Measurements from ENCODE around the gene NFATC2IP.

DNA sequence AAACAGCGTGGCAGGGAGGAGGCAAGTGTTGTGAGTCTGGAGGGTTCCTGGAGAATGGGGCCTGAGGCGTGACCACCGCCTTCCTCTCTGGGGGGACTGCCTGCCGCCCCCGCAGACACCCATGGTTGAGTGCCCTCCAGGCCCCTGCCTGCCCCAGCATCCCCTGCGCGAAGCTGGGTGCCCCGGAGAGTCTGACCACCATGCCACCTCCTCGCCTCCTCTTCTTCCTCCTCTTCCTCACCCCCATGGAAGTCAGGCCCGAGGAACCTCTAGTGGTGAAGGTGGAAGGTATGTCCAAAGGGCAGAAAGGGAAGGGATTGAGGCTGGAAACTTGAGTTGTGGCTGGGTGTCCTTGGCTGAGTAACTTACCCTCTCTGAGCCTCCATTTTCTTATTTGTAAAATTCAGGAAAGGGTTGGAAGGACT is 18.9 kb upstream of the NFATC2IP start, which contains the start of gene CD19:
- TF ChIP-seq CEBPB (IDR thresholded peaks at IDR 0.05): no peak
- TF ChIP-seq, protein P1, sequence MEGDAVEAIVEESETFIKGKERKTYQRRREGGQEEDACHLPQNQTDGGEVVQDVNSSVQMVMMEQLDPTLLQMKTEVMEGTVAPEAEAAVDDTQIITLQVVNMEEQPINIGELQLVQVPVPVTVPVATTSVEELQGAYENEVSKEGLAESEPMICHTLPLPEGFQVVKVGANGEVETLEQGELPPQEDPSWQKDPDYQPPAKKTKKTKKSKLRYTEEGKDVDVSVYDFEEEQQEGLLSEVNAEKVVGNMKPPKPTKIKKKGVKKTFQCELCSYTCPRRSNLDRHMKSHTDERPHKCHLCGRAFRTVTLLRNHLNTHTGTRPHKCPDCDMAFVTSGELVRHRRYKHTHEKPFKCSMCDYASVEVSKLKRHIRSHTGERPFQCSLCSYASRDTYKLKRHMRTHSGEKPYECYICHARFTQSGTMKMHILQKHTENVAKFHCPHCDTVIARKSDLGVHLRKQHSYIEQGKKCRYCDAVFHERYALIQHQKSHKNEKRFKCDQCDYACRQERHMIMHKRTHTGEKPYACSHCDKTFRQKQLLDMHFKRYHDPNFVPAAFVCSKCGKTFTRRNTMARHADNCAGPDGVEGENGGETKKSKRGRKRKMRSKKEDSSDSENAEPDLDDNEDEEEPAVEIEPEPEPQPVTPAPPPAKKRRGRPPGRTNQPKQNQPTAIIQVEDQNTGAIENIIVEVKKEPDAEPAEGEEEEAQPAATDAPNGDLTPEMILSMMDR (IDR thresholded peaks at IDR 0.05): no peak
- no peak for TF ChIP-seq PHF8 (IDR thresholded peaks at IDR 0.05; ENCODE audit: borderline replicate concordance, low read depth)
- TF ChIP-seq KDM1A (IDR thresholded peaks at IDR 0.05; ENCODE audit: low read depth): no peak
- no peak for TF ChIP-seq HOXA7 (CRISPR knock-in tag; IDR thresholded peaks at IDR 0.05)
- no peak for TF ChIP-seq POLR2A (IDR thresholded peaks at IDR 0.05; ENCODE audit: low read length)
- TF ChIP-seq HOXB5 (CRISPR knock-in tag; IDR thresholded peaks at IDR 0.05): no peak
- no peak for TF ChIP-seq ZFP36 (IDR thresholded peaks at IDR 0.05; ENCODE audit: borderline replicate concordance, partially characterized antibody)
- TF ChIP-seq ESRRA (IDR thresholded peaks at IDR 0.05; ENCODE audit: borderline replicate concordance, low read length): no peak
- TF ChIP-seq, protein P2, sequence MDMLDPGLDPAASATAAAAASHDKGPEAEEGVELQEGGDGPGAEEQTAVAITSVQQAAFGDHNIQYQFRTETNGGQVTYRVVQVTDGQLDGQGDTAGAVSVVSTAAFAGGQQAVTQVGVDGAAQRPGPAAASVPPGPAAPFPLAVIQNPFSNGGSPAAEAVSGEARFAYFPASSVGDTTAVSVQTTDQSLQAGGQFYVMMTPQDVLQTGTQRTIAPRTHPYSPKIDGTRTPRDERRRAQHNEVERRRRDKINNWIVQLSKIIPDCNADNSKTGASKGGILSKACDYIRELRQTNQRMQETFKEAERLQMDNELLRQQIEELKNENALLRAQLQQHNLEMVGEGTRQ (IDR thresholded peaks at IDR 0.05): no peak
- no peak for TF ChIP-seq FOSL2 (IDR thresholded peaks at IDR 0.05)
- TF ChIP-seq FOSL2 (CRISPR knock-in tag; IDR thresholded peaks at IDR 0.05): no peak
- no peak for TF ChIP-seq POLR2AphosphoS2 (conservative IDR thresholded peaks at IDR 0.05; ENCODE audit: low read length)
- TF ChIP-seq, protein P3, sequence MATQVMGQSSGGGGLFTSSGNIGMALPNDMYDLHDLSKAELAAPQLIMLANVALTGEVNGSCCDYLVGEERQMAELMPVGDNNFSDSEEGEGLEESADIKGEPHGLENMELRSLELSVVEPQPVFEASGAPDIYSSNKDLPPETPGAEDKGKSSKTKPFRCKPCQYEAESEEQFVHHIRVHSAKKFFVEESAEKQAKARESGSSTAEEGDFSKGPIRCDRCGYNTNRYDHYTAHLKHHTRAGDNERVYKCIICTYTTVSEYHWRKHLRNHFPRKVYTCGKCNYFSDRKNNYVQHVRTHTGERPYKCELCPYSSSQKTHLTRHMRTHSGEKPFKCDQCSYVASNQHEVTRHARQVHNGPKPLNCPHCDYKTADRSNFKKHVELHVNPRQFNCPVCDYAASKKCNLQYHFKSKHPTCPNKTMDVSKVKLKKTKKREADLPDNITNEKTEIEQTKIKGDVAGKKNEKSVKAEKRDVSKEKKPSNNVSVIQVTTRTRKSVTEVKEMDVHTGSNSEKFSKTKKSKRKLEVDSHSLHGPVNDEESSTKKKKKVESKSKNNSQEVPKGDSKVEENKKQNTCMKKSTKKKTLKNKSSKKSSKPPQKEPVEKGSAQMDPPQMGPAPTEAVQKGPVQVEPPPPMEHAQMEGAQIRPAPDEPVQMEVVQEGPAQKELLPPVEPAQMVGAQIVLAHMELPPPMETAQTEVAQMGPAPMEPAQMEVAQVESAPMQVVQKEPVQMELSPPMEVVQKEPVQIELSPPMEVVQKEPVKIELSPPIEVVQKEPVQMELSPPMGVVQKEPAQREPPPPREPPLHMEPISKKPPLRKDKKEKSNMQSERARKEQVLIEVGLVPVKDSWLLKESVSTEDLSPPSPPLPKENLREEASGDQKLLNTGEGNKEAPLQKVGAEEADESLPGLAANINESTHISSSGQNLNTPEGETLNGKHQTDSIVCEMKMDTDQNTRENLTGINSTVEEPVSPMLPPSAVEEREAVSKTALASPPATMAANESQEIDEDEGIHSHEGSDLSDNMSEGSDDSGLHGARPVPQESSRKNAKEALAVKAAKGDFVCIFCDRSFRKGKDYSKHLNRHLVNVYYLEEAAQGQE (IDR thresholded peaks at IDR 0.05): no peak
- no peak for TF ChIP-seq HEYL (CRISPR knock-in tag; IDR thresholded peaks at IDR 0.05)

Data from A549 (cell line).